ENCODE measurements around the gene PTGES. TPM values are rescaled to one million over a fixed set of nuclear protein-coding genes. Genes with fewer than 3 reads are reported as not detected.

Gene PTGES
- total RNA-seq, 6 experiments from 2014 or later = 0.15 to 0.24 TPM; not detected in 4

DNA sequence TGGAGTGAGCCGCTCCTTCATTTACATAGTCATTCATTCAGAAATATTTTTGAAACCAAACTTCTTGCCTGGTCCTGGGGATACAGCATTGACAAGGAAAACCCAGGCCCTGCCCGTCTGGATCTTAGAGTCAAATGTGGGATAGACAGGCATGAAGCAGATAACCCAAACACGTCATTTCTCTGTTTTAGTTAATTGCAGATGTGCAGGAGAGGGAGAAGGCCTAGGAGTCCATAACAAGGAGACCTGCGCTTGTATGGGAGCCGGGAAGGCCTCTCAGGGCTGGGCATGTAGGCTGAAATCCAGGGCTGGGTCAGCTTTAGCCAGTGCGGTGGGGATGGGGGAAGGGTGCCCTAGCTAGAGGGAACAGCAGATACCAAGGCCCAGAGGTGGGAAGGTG lies 44.0 kb downstream of the PTGES start:
- no peaks in the 10 kb centered on the region for H3K4me1 ChIP-seq
- H3K36me3 ChIP-seq = no peaks in the 10 kb centered on the region
- DNase-seq (no peak), ATAC-seq (no peak)
- H3K4me3 ChIP-seq = no peak overlapping the region
- 68% methylated on average over 5 of the region's 6 CpGs for WGBS (ENCODE audit: insufficient coverage, low coverage, low lambda C conversion rate, missing lambda C conversion rate)
- H3K27me3 ChIP-seq = no peaks in the 10 kb centered on the region
- no peaks in the 10 kb centered on the region for H3K9me3 ChIP-seq
- TF ChIP-seq, protein P1, sequence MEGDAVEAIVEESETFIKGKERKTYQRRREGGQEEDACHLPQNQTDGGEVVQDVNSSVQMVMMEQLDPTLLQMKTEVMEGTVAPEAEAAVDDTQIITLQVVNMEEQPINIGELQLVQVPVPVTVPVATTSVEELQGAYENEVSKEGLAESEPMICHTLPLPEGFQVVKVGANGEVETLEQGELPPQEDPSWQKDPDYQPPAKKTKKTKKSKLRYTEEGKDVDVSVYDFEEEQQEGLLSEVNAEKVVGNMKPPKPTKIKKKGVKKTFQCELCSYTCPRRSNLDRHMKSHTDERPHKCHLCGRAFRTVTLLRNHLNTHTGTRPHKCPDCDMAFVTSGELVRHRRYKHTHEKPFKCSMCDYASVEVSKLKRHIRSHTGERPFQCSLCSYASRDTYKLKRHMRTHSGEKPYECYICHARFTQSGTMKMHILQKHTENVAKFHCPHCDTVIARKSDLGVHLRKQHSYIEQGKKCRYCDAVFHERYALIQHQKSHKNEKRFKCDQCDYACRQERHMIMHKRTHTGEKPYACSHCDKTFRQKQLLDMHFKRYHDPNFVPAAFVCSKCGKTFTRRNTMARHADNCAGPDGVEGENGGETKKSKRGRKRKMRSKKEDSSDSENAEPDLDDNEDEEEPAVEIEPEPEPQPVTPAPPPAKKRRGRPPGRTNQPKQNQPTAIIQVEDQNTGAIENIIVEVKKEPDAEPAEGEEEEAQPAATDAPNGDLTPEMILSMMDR (IDR thresholded peaks at IDR 0.05) = no peak
- no peak for TF ChIP-seq POLR2A (IDR thresholded peaks at IDR 0.05)
- H3K27ac ChIP-seq = no peak overlapping the region
- intact Hi-C loops (cut with DNase I) = no loop called here

DNA sequence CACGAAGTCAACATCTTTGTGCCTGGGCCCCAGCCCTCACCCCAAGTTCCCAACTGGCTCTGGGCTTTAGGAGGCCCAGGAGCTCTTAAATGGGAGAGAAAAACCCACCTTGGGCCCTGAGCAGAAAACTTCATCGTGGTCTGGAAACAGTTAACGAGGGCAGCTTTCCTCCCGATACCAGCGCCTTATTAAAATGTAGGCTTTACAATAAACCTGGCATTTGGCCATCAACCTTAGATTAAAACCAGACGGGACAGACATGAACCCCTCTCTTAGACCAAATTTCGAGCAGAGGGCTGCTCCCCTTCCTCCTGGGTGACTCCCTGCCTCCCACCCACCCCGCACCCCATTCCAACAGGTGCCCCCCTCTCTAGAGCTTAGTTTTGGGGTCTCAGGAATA lies 48.0 kb downstream of the PTGES start:
- TF ChIP-seq POLR2A (IDR thresholded peaks at IDR 0.05) = no peak
- TF ChIP-seq, protein P1 (IDR thresholded peaks at IDR 0.05) = no peak
- Histone ChIP-seq H3K4me3 (no peak overlapping the region), H3K27me3 (no peaks in the 10 kb centered on the region), H3K27ac (no peak overlapping the region), H3K9me3 (no peaks in the 10 kb centered on the region), H3K4me1 (no peaks in the 10 kb centered on the region), H3K36me3 (no peaks in the 10 kb centered on the region)
- DNase-seq (no peak), ATAC-seq (no peak)
- 0% methylated on average over 1 of the region's 8 CpGs for WGBS (ENCODE audit: insufficient coverage, low coverage, low lambda C conversion rate, missing lambda C conversion rate)
- intact Hi-C loops (cut with DNase I) = no loop called here

DNA sequence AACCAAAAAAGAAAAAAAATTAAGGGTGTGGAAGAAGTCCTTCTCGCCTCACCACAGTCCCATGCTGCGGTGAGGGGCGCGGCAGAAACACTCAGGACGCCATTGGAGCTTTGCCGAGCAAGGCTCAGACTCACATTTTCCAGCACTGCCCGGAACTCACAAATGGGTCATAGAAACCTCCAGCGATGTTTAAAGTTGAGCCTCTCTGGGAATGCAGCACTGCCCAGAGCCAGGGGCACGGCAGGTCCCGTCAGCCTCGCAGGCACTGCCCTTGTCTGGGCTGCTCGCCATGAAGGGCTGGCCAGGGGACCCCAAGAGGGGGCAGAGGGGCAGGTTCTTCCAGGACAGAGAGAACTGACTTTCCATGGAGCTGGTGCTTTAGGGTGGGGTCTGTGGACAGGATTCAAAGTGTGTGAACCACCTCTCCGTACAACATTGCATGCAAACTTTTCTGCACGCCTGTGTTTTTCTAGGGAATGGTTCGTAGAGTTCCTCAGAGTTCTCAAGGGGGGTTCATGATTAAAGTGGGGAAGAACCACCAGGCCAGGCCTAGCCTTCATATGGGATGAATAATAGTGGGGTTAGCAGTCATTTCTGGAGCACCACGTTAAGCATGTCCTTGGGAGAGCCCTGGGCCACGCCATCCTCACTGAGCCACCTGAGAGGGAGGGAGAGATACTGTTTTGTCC lies 49.0 kb downstream of the PTGES start:
- ATAC-seq = peak in 1 of 4 donors; percentile 22
- Histone ChIP-seq H3K9me3 (no peaks in the 10 kb centered on the region), H3K27me3 (no peaks in the 10 kb centered on the region), H3K4me3 (no peak overlapping the region), H3K4me1 (no peaks in the 10 kb centered on the region), H3K27ac (no peak overlapping the region), H3K36me3 (no peaks in the 10 kb centered on the region)
- TF ChIP-seq POLR2A (IDR thresholded peaks at IDR 0.05) = no peak
- TF ChIP-seq, protein P1 (IDR thresholded peaks at IDR 0.05) = no peak
- intact Hi-C loops (cut with DNase I) = no loop called here
- no peak for DNase-seq
- WGBS (ENCODE audit: insufficient coverage, low coverage, low lambda C conversion rate, missing lambda C conversion rate) = 59% methylated on average over 9 of the region's 17 CpGs

DNA sequence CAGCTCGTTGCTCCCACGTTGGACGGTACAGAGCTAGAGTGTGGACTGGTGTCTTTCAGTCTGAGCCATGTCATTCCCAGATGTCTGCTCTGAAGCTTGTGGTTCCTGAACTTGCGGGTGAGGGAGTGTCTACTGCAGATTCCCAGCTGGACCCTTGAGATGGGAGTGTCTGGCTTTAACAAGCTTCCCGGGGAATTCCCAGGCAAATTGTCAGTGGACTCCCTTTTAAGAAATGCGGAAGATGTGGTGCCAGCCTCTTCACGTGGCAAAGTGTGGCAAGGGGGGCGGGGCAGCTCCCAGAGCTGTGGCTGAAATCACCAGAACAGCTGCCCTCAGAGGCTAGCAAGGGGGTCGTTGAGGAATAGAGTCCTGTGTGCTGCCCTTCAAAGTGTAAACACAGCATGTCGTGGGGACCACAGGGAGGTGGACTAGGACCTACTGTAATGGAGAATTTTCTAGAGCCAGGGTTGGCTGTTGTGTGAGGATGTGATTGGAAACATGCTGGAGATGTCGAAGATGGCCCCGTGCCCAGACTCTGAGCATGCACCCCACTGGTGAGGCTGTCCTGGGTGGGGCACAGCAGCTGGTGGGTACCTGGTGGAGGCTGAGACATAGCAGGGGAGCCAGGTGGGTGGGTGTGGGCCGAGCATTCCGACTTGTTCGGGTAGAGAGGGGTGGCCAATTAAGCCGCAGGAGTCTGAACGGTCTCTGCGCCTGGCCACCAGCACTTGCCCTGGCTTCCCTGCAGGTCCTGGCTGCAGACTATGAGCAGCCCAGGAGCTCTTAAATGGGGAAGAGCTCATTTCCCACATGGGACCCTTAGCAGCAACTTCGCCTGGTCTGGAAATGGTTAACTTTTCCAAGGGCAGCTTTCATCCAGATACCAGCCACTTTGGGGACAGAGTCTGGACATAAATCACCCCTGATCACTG lies 50.0 kb downstream of the PTGES start:
- no peaks in the 10 kb centered on the region for H3K4me1 ChIP-seq
- no peak overlapping the region for H3K4me3 ChIP-seq
- 29% methylated on average over 8 of the region's 19 CpGs for WGBS (ENCODE audit: insufficient coverage, low coverage, low lambda C conversion rate, missing lambda C conversion rate)
- no peaks in the 10 kb centered on the region for H3K27me3 ChIP-seq
- no peak for TF ChIP-seq POLR2A (IDR thresholded peaks at IDR 0.05)
- TF ChIP-seq, protein P1 (IDR thresholded peaks at IDR 0.05) = no peak
- intact Hi-C loops (cut with DNase I) = no loop called here
- H3K9me3 ChIP-seq = no peaks in the 10 kb centered on the region
- no peak overlapping the region for H3K27ac ChIP-seq
- no peaks in the 10 kb centered on the region for H3K36me3 ChIP-seq
- DNase-seq (no peak), ATAC-seq (no peak)
